NCI-H510A treated with DMSO at 0.1 percent for 48 hours (cell line): ENCODE measurements around the gene TRANK1.
"Not testable (repeated sequence)": the region's sequence is repeated elsewhere in the genome, so short reads cannot be mapped to it uniquely, and the experiment has no call there.

ENCODE experiments used
- DNase-seq: peaks from one replicate; lab custom pipeline; 2025; lab: John Stamatoyannopoulos, UW

Gene TRANK1

GRCh38 chr3:36892457-36893136 is 52.3 kb downstream of the TRANK1 start:
- no peak for DNase-seq

- no peak for DNase-seq
These were observed 53.1 kb downstream of the TRANK1 start for GRCh38 chr3:36891701-36892160.

- DNase-seq: not testable (repeated sequence)
These were observed 53.8 kb downstream of the TRANK1 start for GRCh38 chr3:36891097-36891496.

GRCh38 chr3:36890261-36890660 is 54.6 kb downstream of the TRANK1 start:
- no peak for DNase-seq

GRCh38 chr3:36881735-36882134 is 63.1 kb downstream of the TRANK1 start:
- no peak for DNase-seq

GRCh38 chr3:36879842-36880241 is 65.0 kb downstream of the TRANK1 start:
- DNase-seq: not testable (repeated sequence)

GRCh38 chr3:36877930-36878685 is 66.7 kb downstream of the TRANK1 start:
- DNase-seq: no peak

GRCh38 chr3:36876181-36876936 is 68.5 kb downstream of the TRANK1 start:
- no peak for DNase-seq

GRCh38 chr3:36875397-36875796 is 69.5 kb downstream of the TRANK1 start:
- no peak for DNase-seq

GRCh38 chr3:36874424-36874823 is 70.4 kb downstream of the TRANK1 start:
- DNase-seq: peak; percentile 7

- DNase-seq: no peak
These were observed 73.3 kb downstream of the TRANK1 start for GRCh38 chr3:36871379-36872126.

GRCh38 chr3:36868614-36869436 is 76.0 kb downstream of the TRANK1 start:
- DNase-seq: peak; percentile 41

- no peak for DNase-seq
These were observed 77.0 kb downstream of the TRANK1 start for GRCh38 chr3:36867810-36868209.

GRCh38 chr3:36866368-36866767 is 78.5 kb downstream of the TRANK1 start:
- DNase-seq: no peak

GRCh38 chr3:36864180-36865053 is 80.4 kb downstream of the TRANK1 start:
- DNase-seq: no peak

- DNase-seq: no peak
These were observed 82.6 kb downstream of the TRANK1 start for GRCh38 chr3:36862076-36862755.

GRCh38 chr3:36859494-36859893 is 85.4 kb downstream of the TRANK1 start:
- DNase-seq: no peak

GRCh38 chr3:36852071-36852470 is 92.8 kb downstream of the TRANK1 start:
- DNase-seq: no peak

- DNase-seq: no peak
These were observed 94.1 kb downstream of the TRANK1 start for GRCh38 chr3:36850743-36851142.
